Astrocyte of the spinal cord (primary cell): ENCODE measurements around the gene NFATC1.
"Not testable (repeated sequence)": the region's sequence is repeated elsewhere in the genome, so short reads cannot be mapped to it uniquely, and the experiment has no call there.

Experiments
- DNase-seq: peaks from one replicate; pipeline ENCODE4 v3.0.0; 2011; ENCODE audit warnings: low read depth, low spot score
- H3K4me3 ChIP-seq: 2 replicates; pipeline ENCODE4 v1.5.1; 2011; ENCODE audit warnings: low read depth, mild to moderate bottlenecking, low read length, moderate library complexity
- CTCF ChIP-seq: IDR thresholded peaks from 2 replicates; pipeline ENCODE4 v1.5.1; 2012; ENCODE audit warnings: low read depth, mild to moderate bottlenecking, low read length, inconsistent platforms
- in situ Hi-C: cut with HindIII; loops from 2 replicates; pipeline ENCODE4 v1.10.0; 2017; ENCODE audit warnings: low sequenced_read_pairs

Gene NFATC1

GRCh38 chr18:79498662-79499061 lies 102.9 kb downstream of the NFATC1 start:
- in situ Hi-C loops = no loop called here
- no peak overlapping the region for H3K4me3 ChIP-seq
- no peak for DNase-seq
- no peak for TF ChIP-seq CTCF

DNA sequence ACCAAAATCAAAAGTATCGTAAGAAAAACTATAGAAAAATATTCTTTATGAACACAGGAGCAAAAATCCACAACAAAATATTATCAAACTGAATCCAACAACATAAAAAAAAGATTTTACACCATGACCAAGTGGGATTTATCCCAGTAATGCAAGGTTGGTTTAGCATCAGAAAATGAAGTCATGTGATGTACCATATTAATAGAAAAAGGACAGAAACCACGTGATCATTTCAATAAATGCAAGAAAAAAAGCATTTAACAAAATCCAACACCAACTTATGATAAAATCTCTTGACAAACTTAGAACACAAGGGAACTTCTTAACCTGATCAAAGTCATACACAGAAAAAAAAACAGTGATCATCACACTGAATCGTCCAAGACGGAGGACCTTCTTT lies 105.3 kb downstream of the NFATC1 start:
- in situ Hi-C loops = no loop called here
- no peak overlapping the region for H3K4me3 ChIP-seq
- no peak for TF ChIP-seq CTCF
- no peak for DNase-seq

DNA sequence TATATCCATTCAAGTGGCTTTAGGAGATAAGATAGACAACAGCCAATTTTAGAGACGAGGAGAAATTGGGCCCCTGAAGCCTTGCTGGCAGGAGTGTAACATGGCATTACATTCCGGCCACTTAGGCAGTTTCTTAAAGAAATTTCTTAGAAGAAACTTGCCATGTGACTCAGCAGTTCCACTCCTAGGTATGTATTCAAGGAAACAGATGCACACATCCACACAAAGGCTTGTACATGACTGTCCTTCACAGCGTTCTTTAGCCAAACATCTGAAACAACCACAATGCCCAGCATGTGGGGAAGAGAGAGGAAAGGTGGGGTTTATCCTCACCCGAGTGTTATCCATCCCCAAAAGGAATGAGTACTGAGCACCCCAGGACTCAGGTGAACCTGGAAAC lies 107.1 kb downstream of the NFATC1 start:
- no peak overlapping the region for H3K4me3 ChIP-seq
- TF ChIP-seq CTCF = no peak
- no peak for DNase-seq
- in situ Hi-C loops = no loop called here

DNA sequence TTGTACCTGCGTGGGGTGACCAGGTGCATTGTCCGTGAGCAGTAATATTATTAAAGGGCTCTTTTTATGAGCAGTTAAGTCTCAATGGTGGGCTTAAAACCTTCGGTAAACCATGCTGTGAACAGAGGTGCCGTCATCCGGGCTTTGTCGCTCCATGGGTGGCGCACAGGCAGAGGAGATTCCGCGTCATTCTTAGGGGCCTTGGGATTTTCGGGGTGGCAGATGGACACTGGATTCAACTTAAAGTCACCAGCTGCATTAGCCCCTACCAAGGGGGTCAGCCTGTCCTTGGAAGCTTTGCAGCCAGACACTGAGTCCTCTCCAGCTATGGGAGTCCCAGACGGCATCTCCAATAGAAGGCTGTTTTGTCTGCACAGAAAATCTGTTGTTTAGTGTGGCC lies 107.7 kb downstream of the NFATC1 start:
- in situ Hi-C loops = no loop called here
- H3K4me3 ChIP-seq = no peak overlapping the region
- DNase-seq = no peak
- no peak for TF ChIP-seq CTCF

GRCh38 chr18:79504034-79504433 lies 108.3 kb downstream of the NFATC1 start:
- no peak overlapping the region for H3K4me3 ChIP-seq
- in situ Hi-C loops = no loop called here
- DNase-seq = no peak
- TF ChIP-seq CTCF = no peak

DNA sequence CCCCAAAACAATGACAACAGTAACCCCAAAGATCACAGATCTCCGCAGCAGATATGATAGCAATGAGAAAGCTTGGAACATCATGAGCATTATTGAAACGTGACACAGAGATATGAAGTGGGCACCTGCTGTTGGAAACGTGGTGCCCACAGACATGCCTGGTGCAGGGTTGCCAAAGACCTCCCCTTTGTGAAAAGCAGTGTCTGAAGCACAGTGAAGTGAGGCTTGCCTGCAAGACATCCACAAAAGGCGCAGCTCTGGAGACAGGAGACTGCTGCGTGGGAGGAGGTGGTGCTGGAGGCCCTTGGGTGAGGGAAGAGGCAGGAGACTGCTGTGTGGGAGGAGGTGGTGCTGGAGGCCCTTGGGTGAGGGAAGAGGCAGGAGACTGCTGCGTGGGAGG lies 108.8 kb downstream of the NFATC1 start:
- DNase-seq, in situ Hi-C loops, H3K4me3 ChIP-seq: not testable (repeated sequence)

DNA sequence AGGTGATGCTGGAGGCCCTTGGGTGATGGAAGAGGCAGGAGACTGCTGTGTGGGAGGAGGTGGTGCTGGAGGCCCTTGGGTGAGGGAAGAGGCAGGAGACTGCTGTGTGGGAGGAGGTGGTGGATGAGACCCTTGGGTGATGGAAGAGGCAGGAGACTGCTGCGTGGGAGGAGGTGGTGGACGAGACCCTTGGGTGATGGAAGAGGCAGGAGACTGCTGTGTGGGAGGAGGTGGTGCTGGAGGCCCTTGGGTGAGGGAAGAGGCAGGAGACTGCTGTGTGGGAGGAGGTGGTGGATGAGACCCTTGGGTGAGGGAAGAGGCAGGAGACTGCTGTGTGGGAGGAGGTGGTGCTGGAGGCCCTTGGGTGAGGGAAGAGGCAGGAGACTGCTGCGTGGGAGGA lies 109.7 kb downstream of the NFATC1 start:
- H3K4me3 ChIP-seq, in situ Hi-C loops, DNase-seq: not testable (repeated sequence)
